ENCODE results near the gene AK1.

The AK1 gene

GRCh38 chr9:127915801-127916719, 38.6 kb upstream of the AK1 start:
- H3K27ac ChIP-seq: peak overlapping the region; percentile 49 to 91
- TF ChIP-seq, protein P1, sequence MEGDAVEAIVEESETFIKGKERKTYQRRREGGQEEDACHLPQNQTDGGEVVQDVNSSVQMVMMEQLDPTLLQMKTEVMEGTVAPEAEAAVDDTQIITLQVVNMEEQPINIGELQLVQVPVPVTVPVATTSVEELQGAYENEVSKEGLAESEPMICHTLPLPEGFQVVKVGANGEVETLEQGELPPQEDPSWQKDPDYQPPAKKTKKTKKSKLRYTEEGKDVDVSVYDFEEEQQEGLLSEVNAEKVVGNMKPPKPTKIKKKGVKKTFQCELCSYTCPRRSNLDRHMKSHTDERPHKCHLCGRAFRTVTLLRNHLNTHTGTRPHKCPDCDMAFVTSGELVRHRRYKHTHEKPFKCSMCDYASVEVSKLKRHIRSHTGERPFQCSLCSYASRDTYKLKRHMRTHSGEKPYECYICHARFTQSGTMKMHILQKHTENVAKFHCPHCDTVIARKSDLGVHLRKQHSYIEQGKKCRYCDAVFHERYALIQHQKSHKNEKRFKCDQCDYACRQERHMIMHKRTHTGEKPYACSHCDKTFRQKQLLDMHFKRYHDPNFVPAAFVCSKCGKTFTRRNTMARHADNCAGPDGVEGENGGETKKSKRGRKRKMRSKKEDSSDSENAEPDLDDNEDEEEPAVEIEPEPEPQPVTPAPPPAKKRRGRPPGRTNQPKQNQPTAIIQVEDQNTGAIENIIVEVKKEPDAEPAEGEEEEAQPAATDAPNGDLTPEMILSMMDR (IDR thresholded peaks at IDR 0.05): no peak
- no peak for DNase-seq (ENCODE audit: low spot score)
- H3K4me3 ChIP-seq: peak overlapping the region; percentile 95

GRCh38 chr9:127915325-127915752, 37.9 kb upstream of the AK1 start:
- TF ChIP-seq, protein P1 (IDR thresholded peaks at IDR 0.05): no peak
- Histone ChIP-seq H3K4me3 (peak overlapping the region; percentile 95), H3K27ac (peak overlapping the region; percentile 49 to 91)
- DNase-seq (ENCODE audit: low spot score): no peak

GRCh38 chr9:127913682-127914081, 36.2 kb upstream of the AK1 start:
- TF ChIP-seq, protein P1 (IDR thresholded peaks at IDR 0.05): no peak
- Histone ChIP-seq H3K27ac (no peak overlapping the region), H3K4me3 (no peak overlapping the region)
- no peak for DNase-seq (ENCODE audit: low spot score)

DNA sequence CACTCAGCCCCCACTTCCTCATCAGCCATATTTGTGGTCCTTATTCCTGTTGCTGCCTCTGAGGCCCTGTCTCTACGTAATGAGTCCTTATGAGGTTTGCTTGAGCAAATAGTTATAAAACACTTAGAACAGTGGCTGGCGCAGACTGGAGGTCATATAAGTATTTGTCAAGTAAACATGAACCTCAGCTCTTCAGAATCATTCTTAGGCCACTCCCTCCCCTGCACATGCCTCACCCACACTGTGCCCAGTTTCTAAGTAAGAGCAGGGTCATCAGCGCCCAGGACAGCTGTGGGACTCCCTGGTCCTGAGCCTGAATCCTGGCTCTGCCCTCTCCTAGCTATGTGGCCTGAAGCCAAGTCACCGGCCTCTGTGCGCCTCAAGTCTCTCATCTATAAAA, 35.4 kb upstream of the AK1 start:
- DNase-seq (ENCODE audit: low spot score): no peak
- TF ChIP-seq, protein P1 (IDR thresholded peaks at IDR 0.05): no peak
- H3K4me3 ChIP-seq: no peak overlapping the region
- no peak overlapping the region for H3K27ac ChIP-seq

DNA sequence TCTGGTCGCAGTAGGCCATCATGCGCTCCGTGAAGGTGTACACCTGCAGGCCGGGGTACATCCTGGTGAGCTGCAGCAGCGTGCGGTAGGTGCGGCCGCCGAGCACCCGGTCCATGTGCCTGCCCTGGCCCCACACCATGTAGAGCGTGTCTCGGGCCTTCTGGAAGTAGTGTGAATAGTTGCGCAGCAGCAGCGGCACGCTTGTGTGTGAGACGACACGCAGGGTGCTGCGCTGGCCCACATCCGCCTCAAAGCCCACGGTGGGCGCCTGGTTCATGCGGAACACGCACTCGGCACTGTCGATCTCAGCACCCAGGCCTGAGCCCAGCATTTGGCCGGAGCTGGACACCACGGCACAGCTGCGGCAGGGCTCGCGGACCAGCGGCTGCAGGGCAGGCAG, 34.8 kb upstream of the AK1 start:
- no peak overlapping the region for H3K27ac ChIP-seq
- DNase-seq (ENCODE audit: low spot score): no peak
- H3K4me3 ChIP-seq: no peak overlapping the region
- TF ChIP-seq, protein P1 (IDR thresholded peaks at IDR 0.05): no peak

GRCh38 chr9:127910613-127911205, 33.2 kb upstream of the AK1 start:
- no peak for DNase-seq (ENCODE audit: low spot score)

More at GRCh38 chr9:127910613-127911205, 33.2 kb upstream of the AK1 start:
- Histone ChIP-seq H3K4me3 (no peak overlapping the region), H3K27ac (peak overlapping the region in 1 of 2 donors; percentile 5)
- TF ChIP-seq, protein P1 (IDR thresholded peaks at IDR 0.05): no peak

All from coronary artery (tissue), 2 donors.